Activated T-helper 1 cell treated with anti-CD3 and anti-CD28 coated beads, Interleukin-12 subunit alpha, Interleukin-12 subunit beta, Interleukin-2, Interleukin-4 antibody, amounts not matched to agents 30 ng/mL and 10 ng/mL and 1 ng/mL, durations not matched to agents 14 hours and 24 hours and 36 hours (primary cell): ENCODE data around the gene SSRP1. TPM values are rescaled to one million over a fixed set of nuclear protein-coding genes. Genes with fewer than 3 reads are reported as not detected.
"Not testable (repeated sequence)": the region's sequence is repeated elsewhere in the genome, so short reads cannot be mapped to it uniquely, and the experiment has no call there.

Experiments
- DNase-seq: peaks from one replicate; pipeline ENCODE4 v3.0.0; 2021; ENCODE audit warnings: low spot score
- H3K27ac Mint-ChIP-seq: one replicate; pipeline ENCODE4 v1.8.0; 2021; ENCODE audit warnings: mild to moderate bottlenecking, mixed read lengths
- H3K27me3 Mint-ChIP-seq: one replicate; pipeline ENCODE4 v1.8.0; 2022; ENCODE audit warnings: mild to moderate bottlenecking, moderate library complexity, mixed read lengths; ENCODE audit not compliant: insufficient read depth
- H3K36me3 Mint-ChIP-seq: one replicate; pipeline ENCODE4 v1.8.0; 2021; ENCODE audit warnings: low read depth, mixed read lengths
- H3K4me1 Mint-ChIP-seq: one replicate; pipeline ENCODE4 v1.8.0; 2021; ENCODE audit warnings: low read depth, mixed read lengths
- H3K4me3 Mint-ChIP-seq: one replicate; pipeline ENCODE4 v1.8.0; 2021; ENCODE audit warnings: mild to moderate bottlenecking, moderate library complexity, mixed read lengths
- H3K9me3 Mint-ChIP-seq: one replicate; pipeline ENCODE4 v1.8.0; 2021; ENCODE audit warnings: mixed read lengths
- intact Hi-C: fragments of 100-400 bp; cut with micrococcal nuclease; formaldehyde crosslinking; loops from one replicate; pipeline ENCODE4 v1.15.1; 2024
- total RNA-seq: library from RNA; stranded (reverse); gene quantifications from 2 replicates; pipeline ENCODE4 v1.2.3, GENCODE V29; 2022

Gene SSRP1
- total RNA-seq, 1 donor from 2014 or later = 239 TPM

- intact Hi-C loops = no loop called here
- DNase-seq = no peak
- H3K9me3 Mint-ChIP-seq = no peaks in the 10 kb centered on the region
- no peak overlapping the region for H3K4me3 Mint-ChIP-seq
- peaks cover 1% of the 10 kb centered on the region for H3K27me3 Mint-ChIP-seq
- H3K27ac Mint-ChIP-seq = no peak overlapping the region
- peaks cover 12% of the 10 kb centered on the region for H3K4me1 Mint-ChIP-seq
- no peaks in the 10 kb centered on the region for H3K36me3 Mint-ChIP-seq
Observed at GRCh38 chr11:57341250-57341808, 5.6 kb upstream of the SSRP1 start.

- Mint-ChIP-seq H3K27me3 (peaks cover 1% of the 10 kb centered on the region), H3K27ac (no peak overlapping the region), H3K4me3 (no peak overlapping the region), H3K4me1 (peaks cover 11% of the 10 kb centered on the region), H3K9me3 (no peaks in the 10 kb centered on the region), H3K36me3 (peaks cover 3% of the 10 kb centered on the region)
- DNase-seq = no peak
- intact Hi-C loops = no loop called here
Observed at GRCh38 chr11:57340039-57340615, 4.4 kb upstream of the SSRP1 start.

GRCh38 chr11:57339328-57339727 lies 3.6 kb upstream of the SSRP1 start:
- H3K4me1 Mint-ChIP-seq = peaks cover 19% of the 10 kb centered on the region
- H3K4me3 Mint-ChIP-seq = no peak overlapping the region
- H3K27me3 Mint-ChIP-seq = peaks cover 1% of the 10 kb centered on the region
- intact Hi-C loops = loop anchor here (5.0 to 10.0 kb wide), 2 partner anchors 455 to 1238 kb away; partner anchors contain the start of genes LPXN and ZFP91
- peaks cover 6% of the 10 kb centered on the region for H3K36me3 Mint-ChIP-seq
- no peak for DNase-seq
- no peaks in the 10 kb centered on the region for H3K9me3 Mint-ChIP-seq
- H3K27ac Mint-ChIP-seq = no peak overlapping the region

- DNase-seq = no peak
- Mint-ChIP-seq H3K9me3 (no peaks in the 10 kb centered on the region), H3K4me3 (peak within 1 kb of the TSS; percentile 12), H3K27ac (peak within 1 kb of the TSS; percentile 15), H3K36me3 (peaks cover 15% of the 10 kb centered on the region), H3K27me3 (peaks cover 1% of the 10 kb centered on the region), H3K4me1 (peaks cover 31% of the 10 kb centered on the region)
- intact Hi-C loops = loop anchor here (5.0 to 10.0 kb wide), 2 partner anchors 457 to 1239 kb away; partner anchors contain the start of genes LPXN and ZFP91
Observed at GRCh38 chr11:57338142-57338541, 2.5 kb upstream of the SSRP1 start, which contains the start of gene P2RX3. Gene P2RX3, plus strand, starts transcription at chr11:57338352. Its CDS starts 199 bp downstream, at chr11:57338551.

GRCh38 chr11:57336856-57337255 lies 1.2 kb upstream of the SSRP1 start:
- not testable (repeated sequence) for DNase-seq, H3K27me3 Mint-ChIP-seq, H3K9me3 Mint-ChIP-seq
- peak overlapping the region; percentile 92 for H3K4me3 Mint-ChIP-seq
- peaks cover 21% of the 10 kb centered on the region for H3K36me3 Mint-ChIP-seq
- H3K4me1 Mint-ChIP-seq = peaks cover 34% of the 10 kb centered on the region
- H3K27ac Mint-ChIP-seq = peak overlapping the region; percentile 99
- intact Hi-C loops = loop anchor here (1.0 to 10.0 kb wide), 5 partner anchors 88 to 1240 kb away; partner anchors contain the start of genes CLP1, LPXN, TIMM10 and ZFP91

GRCh38 chr11:57336111-57336666 lies 497 bp upstream of the SSRP1 start:
- Mint-ChIP-seq H3K27me3 (peaks cover 1% of the 10 kb centered on the region), H3K4me1 (peaks cover 34% of the 10 kb centered on the region), H3K27ac (peak overlapping the region; percentile 99), H3K9me3 (no peaks in the 10 kb centered on the region), H3K4me3 (peak overlapping the region; percentile 92), H3K36me3 (peaks cover 26% of the 10 kb centered on the region)
- DNase-seq = no peak
- intact Hi-C loops = loop anchor here (1.0 to 10.0 kb wide), 5 partner anchors 89 to 1241 kb away; partner anchors contain the start of genes CLP1, LPXN, TIMM10 and ZFP91

GRCh38 chr11:57335023-57335342 lies 709 bp downstream of the SSRP1 start:
- Mint-ChIP-seq H3K4me3 (peak overlapping the region; percentile 92), H3K27me3 (peaks cover 1% of the 10 kb centered on the region), H3K9me3 (no peaks in the 10 kb centered on the region), H3K36me3 (peaks cover 38% of the 10 kb centered on the region), H3K4me1 (peaks cover 44% of the 10 kb centered on the region), H3K27ac (peak overlapping the region; percentile 89)
- intact Hi-C loops = loop anchor here (1.0 to 10.0 kb wide), 8 partner anchors 10 to 1242 kb away; partner anchors contain the start of genes LPXN, MED19, SELENOH and TMX2
- no peak for DNase-seq

GRCh38 chr11:57332694-57333440 lies 2.8 kb downstream of the SSRP1 start:
- Mint-ChIP-seq H3K4me1 (peaks cover 50% of the 10 kb centered on the region), H3K4me3 (peak overlapping the region; percentile 92)
- intact Hi-C loops = loop anchor here (10.0 kb wide), 1 partner anchor 462 kb away; no protein-coding TSS in a partner anchor

GRCh38 chr11:57331720-57332119 lies 4.0 kb downstream of the SSRP1 start:
- Mint-ChIP-seq H3K9me3 (no peaks in the 10 kb centered on the region), H3K27me3 (no peaks in the 10 kb centered on the region), H3K4me3 (peak overlapping the region; percentile 16), H3K36me3 (peaks cover 64% of the 10 kb centered on the region), H3K4me1 (peaks cover 52% of the 10 kb centered on the region), H3K27ac (no peak overlapping the region)
- intact Hi-C loops = loop anchor here (10.0 kb wide), 1 partner anchor 463 kb away; no protein-coding TSS in a partner anchor
- DNase-seq = no peak

More at GRCh38 chr11:57332694-57333440, 2.8 kb downstream of the SSRP1 start:
- no peaks in the 10 kb centered on the region for H3K27me3 Mint-ChIP-seq
- no peak for DNase-seq
- peak overlapping the region; percentile 58 for H3K27ac Mint-ChIP-seq
- H3K9me3 Mint-ChIP-seq = no peaks in the 10 kb centered on the region
- H3K36me3 Mint-ChIP-seq = peaks cover 53% of the 10 kb centered on the region

- peaks cover 74% of the 10 kb centered on the region for H3K36me3 Mint-ChIP-seq
- intact Hi-C loops = loop anchor here (10.0 kb wide), 1 partner anchor 465 kb away; no protein-coding TSS in a partner anchor
- H3K4me3 Mint-ChIP-seq = no peak overlapping the region
- no peak for DNase-seq
- peak overlapping the region; percentile 42 for H3K27ac Mint-ChIP-seq
- H3K9me3 Mint-ChIP-seq = no peaks in the 10 kb centered on the region
- peaks cover 57% of the 10 kb centered on the region for H3K4me1 Mint-ChIP-seq
- no peaks in the 10 kb centered on the region for H3K27me3 Mint-ChIP-seq
Observed at GRCh38 chr11:57330029-57330428, 5.7 kb downstream of the SSRP1 start.

- Mint-ChIP-seq H3K4me3 (no peak overlapping the region), H3K27ac (no peak overlapping the region), H3K9me3 (no peaks in the 10 kb centered on the region), H3K4me1 (peaks cover 49% of the 10 kb centered on the region), H3K36me3 (peaks cover 61% of the 10 kb centered on the region), H3K27me3 (no peaks in the 10 kb centered on the region)
- intact Hi-C loops = no loop called here
- DNase-seq = no peak
Observed at GRCh38 chr11:57327721-57328120, 8.0 kb downstream of the SSRP1 start.

GRCh38 chr11:57325735-57326048 lies 10.0 kb downstream of the SSRP1 start:
- Mint-ChIP-seq H3K27ac (peak overlapping the region; percentile 91), H3K4me1 (peaks cover 61% of the 10 kb centered on the region), H3K9me3 (no peaks in the 10 kb centered on the region), H3K27me3 (no peaks in the 10 kb centered on the region), H3K4me3 (peak overlapping the region; percentile 85), H3K36me3 (peaks cover 50% of the 10 kb centered on the region)
- intact Hi-C loops = loop anchor here (1.0 kb wide), 5 partner anchors 10 to 1254 kb away; partner anchors contain the start of genes SSRP1 and ZFP91
- no peak for DNase-seq
